ENCODE measurements around the gene UGT2A1.
"Not testable (repeated sequence)": the region's sequence is repeated elsewhere in the genome, so short reads cannot be mapped to it uniquely, and the experiment has no call there.

Gene UGT2A1

GRCh38 chr4:69653147-69653546 lies at the start of gene UGT2A1:
TSS of gene UGT2A1 (minus strand) at chr4:69653247. CDS start at chr4:69647644, 5,603 bp downstream.
- DNase-seq = no peak

GRCh38 chr4:69702201-69702600 lies 49.2 kb upstream of the UGT2A1 start:
- DNase-seq = no peak

GRCh38 chr4:69701696-69702095 lies 48.6 kb upstream of the UGT2A1 start:
- no peak for DNase-seq

GRCh38 chr4:69697536-69698242 lies 44.6 kb upstream of the UGT2A1 start:
- DNase-seq = no peak

GRCh38 chr4:69689599-69689998 lies 36.6 kb upstream of the UGT2A1 start:
- no peak for DNase-seq

GRCh38 chr4:69684804-69685203 lies 31.8 kb upstream of the UGT2A1 start:
- no peak for DNase-seq

GRCh38 chr4:69668680-69669079 lies 15.6 kb upstream of the UGT2A1 start:
- DNase-seq = no peak

- not testable (repeated sequence) for DNase-seq
These were observed 11.0 kb upstream of the UGT2A1 start for GRCh38 chr4:69664009-69664408.

- not testable (repeated sequence) for DNase-seq
These were observed 8.2 kb upstream of the UGT2A1 start for GRCh38 chr4:69661130-69661803.

GRCh38 chr4:69658133-69658532 lies 5.1 kb upstream of the UGT2A1 start:
- DNase-seq = no peak

- DNase-seq = no peak
These were observed 3.7 kb upstream of the UGT2A1 start for GRCh38 chr4:69656653-69657158.

- DNase-seq = no peak
These were observed 2.2 kb downstream of the UGT2A1 start for GRCh38 chr4:69650872-69651271.

- DNase-seq = no peak
These were observed 3.4 kb downstream of the UGT2A1 start for GRCh38 chr4:69649629-69650028.

- DNase-seq = no peak
These were observed 3.8 kb downstream of the UGT2A1 start for GRCh38 chr4:69649207-69649606.

- no peak for DNase-seq
These were observed 10.1 kb downstream of the UGT2A1 start for GRCh38 chr4:69642961-69643360.

GRCh38 chr4:69640289-69640688 lies 12.8 kb downstream of the UGT2A1 start:
- no peak for DNase-seq

- DNase-seq = no peak
These were observed 13.5 kb downstream of the UGT2A1 start, which contains the start of gene UGT2A2 for GRCh38 chr4:69639542-69639941. TSS of gene UGT2A2 (minus strand) at chr4:69639642. CDS start at chr4:69639640, 2 bp downstream.

- peak; percentile 28 for DNase-seq
These were observed 35.9 kb downstream of the UGT2A1 start for GRCh38 chr4:69617083-69617694.

GRCh38 chr4:69610484-69610883 lies 42.6 kb downstream of the UGT2A1 start:
- no peak for DNase-seq

- DNase-seq = no peak
These were observed 52.0 kb downstream of the UGT2A1 start for GRCh38 chr4:69601065-69601464.

- no peak for DNase-seq
These were observed 53.0 kb downstream of the UGT2A1 start for GRCh38 chr4:69600013-69600412.

GRCh38 chr4:69594382-69594781 lies 58.7 kb downstream of the UGT2A1 start:
- peak; percentile 24 for DNase-seq

GRCh38 chr4:69591364-69591763 lies 61.7 kb downstream of the UGT2A1 start:
- no peak for DNase-seq

GRCh38 chr4:69589884-69590283 lies 63.2 kb downstream of the UGT2A1 start:
- no peak for DNase-seq
